NCI-H446 (cell line): ENCODE measurements around the gene SLC7A5.
"Not testable (repeated sequence)": the region's sequence is repeated elsewhere in the genome, so short reads cannot be mapped to it uniquely, and the experiment has no call there.

Experiments used
- DNase-seq, 2 experiments: peaks; one replicate each; lab custom pipeline; 2025; lab: John Stamatoyannopoulos, UW

SLC7A5 gene

GRCh38 chr16:87834005-87834667, 35.2 kb downstream of the SLC7A5 start:
- no peak for DNase-seq

- DNase-seq, result no peak
These were observed 35.8 kb downstream of the SLC7A5 start for GRCh38 chr16:87833548-87833947.

- no peak for DNase-seq
These were observed 36.4 kb downstream of the SLC7A5 start for GRCh38 chr16:87832741-87833502.

- no peak for DNase-seq
These were observed 37.2 kb downstream of the SLC7A5 start for GRCh38 chr16:87832137-87832527.

- DNase-seq, result no peak
These were observed 37.7 kb downstream of the SLC7A5 start for GRCh38 chr16:87831421-87832136.

- no peak for DNase-seq
These were observed 38.5 kb downstream of the SLC7A5 start for GRCh38 chr16:87830673-87831420.

- DNase-seq, result no peak
These were observed 39.2 kb downstream of the SLC7A5 start for GRCh38 chr16:87829988-87830672.

- DNase-seq, result no peak
These were observed 39.7 kb downstream of the SLC7A5 start for GRCh38 chr16:87829622-87829980.

- DNase-seq, result no peak
These were observed 40.2 kb downstream of the SLC7A5 start for GRCh38 chr16:87828907-87829621.

GRCh38 chr16:87828071-87828906, 41.0 kb downstream of the SLC7A5 start:
- DNase-seq, result no peak

GRCh38 chr16:87827588-87827915, 41.8 kb downstream of the SLC7A5 start:
- not testable (repeated sequence) for DNase-seq

GRCh38 chr16:87826798-87827587, 42.3 kb downstream of the SLC7A5 start:
- no peak for DNase-seq

- not testable (repeated sequence) for DNase-seq
These were observed 42.9 kb downstream of the SLC7A5 start for GRCh38 chr16:87826407-87826797.

- not testable (repeated sequence) for DNase-seq
These were observed 43.5 kb downstream of the SLC7A5 start for GRCh38 chr16:87825842-87826120.

GRCh38 chr16:87824991-87825841, 44.1 kb downstream of the SLC7A5 start:
- no peak for DNase-seq

- DNase-seq, result no peak
These were observed 45.0 kb downstream of the SLC7A5 start for GRCh38 chr16:87824016-87824990.

GRCh38 chr16:87823181-87823929, 46.0 kb downstream of the SLC7A5 start:
- DNase-seq, result no peak
